ENCODE data around the gene NLRP10. TPM values are rescaled to one million over a fixed set of nuclear protein-coding genes. Genes with fewer than 3 reads are reported as not detected.

Gene NLRP10
- total RNA-seq, 2 experiments from 2014 or later, result not detected

DNA sequence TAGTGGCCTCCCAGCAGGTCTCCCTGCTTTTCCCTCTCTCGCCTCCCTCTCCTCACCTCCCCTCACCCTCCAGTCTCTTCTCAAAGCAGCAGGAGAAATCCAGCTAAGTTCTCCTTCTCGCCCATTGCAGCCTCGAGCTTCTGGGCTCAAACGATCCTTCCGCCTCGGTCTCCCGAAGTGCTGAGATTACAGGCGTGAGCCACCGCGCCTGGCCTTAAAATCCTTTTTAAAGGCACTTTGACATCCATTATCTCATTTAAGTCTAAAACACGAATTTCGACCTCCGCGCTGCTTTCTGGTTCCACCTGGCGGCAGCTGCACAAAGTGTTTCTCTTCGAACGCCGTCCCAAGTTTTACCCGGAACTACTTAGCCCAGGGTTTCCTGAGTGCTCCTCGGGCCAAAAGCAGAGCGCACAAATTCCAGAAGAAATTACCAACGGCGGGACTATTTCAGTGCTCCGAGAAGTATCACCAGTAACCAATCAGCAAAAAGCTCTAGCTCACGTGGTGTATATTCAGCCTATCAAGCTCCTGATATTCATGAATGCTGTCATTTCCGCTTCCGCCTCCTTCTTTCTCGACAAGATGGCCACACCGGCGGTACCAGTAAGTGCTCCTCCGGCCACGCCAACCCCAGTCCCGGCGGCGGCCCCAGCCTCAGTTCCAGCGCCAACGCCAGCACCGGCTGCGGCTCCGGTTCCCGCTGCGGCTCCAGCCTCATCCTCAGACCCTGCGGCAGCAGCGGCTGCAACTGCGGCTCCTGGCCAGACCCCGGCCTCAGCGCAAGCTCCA, 21.7 kb upstream of the NLRP10 start, which contains the start of gene EIF3F:
Gene EIF3F (plus strand): TSS at position 570 of the 792 bp plus-strand sequence. CDS start 16 bp downstream, at position 586.
- Histone ChIP-seq H3K4me1 (ENCODE audit: insufficient read depth, low read length, poor library complexity, severe bottlenecking) (peaks cover 27% of the 10 kb centered on the region), H2AFZ (ENCODE audit: low read length) (peak within 1 kb of the TSS; percentile 100), H3K9me2 (ENCODE audit: insufficient read depth, low read length) (no peaks in the 10 kb centered on the region), H3K27ac (ENCODE audit: low read depth, low read length, poor library complexity, severe bottlenecking) (peak within 1 kb of the TSS; percentile 57), H3K4me3 (ENCODE audit: low read depth, low read length, poor library complexity, severe bottlenecking) (peak within 1 kb of the TSS; percentile 96), H3K79me2 (ENCODE audit: insufficient read depth, low read depth, low read length) (peaks cover 41% of the 10 kb centered on the region), H3K4me2 (ENCODE audit: low read length) (peak within 1 kb of the TSS; percentile 98), H3K36me3 (ENCODE audit: insufficient read depth, low read length) (peaks cover 34% of the 10 kb centered on the region), H3K9me3 (ENCODE audit: low read length) (no peaks in the 10 kb centered on the region), H4K20me1 (ENCODE audit: insufficient read depth, low read length) (peaks cover 20% of the 10 kb centered on the region)
- intact Hi-C loops (cut with micrococcal nuclease; ENCODE audit: unreplicated experiment), result loop anchor here (1.0 to 5.0 kb wide), 2 partner anchors 95 to 895 kb away; no protein-coding TSS in a partner anchor
- ChIA-PET POLR2A (interaction anchor here (0.7 to 2.3 kb wide), 9 partner anchors 11 to 96 kb away, joined by 3 to 29 read pairs (median 5); no protein-coding TSS in a partner anchor), CTCF (ENCODE audit: unreplicated experiment) (interaction anchor here (0.5 to 2.1 kb wide), 5 partner anchors 74 to 1304 kb away, joined by 3 to 42 read pairs (median 3); partner anchors contain the start of gene MRPL17)
- DNase-seq (ENCODE audit: low spot score), result peak; percentile 99
- no peak for TF ChIP-seq EZH2phosphoT487 (IDR thresholded peaks at IDR 0.05; ENCODE audit: borderline replicate concordance, low read depth, low read length)
- TF ChIP-seq, protein P1, sequence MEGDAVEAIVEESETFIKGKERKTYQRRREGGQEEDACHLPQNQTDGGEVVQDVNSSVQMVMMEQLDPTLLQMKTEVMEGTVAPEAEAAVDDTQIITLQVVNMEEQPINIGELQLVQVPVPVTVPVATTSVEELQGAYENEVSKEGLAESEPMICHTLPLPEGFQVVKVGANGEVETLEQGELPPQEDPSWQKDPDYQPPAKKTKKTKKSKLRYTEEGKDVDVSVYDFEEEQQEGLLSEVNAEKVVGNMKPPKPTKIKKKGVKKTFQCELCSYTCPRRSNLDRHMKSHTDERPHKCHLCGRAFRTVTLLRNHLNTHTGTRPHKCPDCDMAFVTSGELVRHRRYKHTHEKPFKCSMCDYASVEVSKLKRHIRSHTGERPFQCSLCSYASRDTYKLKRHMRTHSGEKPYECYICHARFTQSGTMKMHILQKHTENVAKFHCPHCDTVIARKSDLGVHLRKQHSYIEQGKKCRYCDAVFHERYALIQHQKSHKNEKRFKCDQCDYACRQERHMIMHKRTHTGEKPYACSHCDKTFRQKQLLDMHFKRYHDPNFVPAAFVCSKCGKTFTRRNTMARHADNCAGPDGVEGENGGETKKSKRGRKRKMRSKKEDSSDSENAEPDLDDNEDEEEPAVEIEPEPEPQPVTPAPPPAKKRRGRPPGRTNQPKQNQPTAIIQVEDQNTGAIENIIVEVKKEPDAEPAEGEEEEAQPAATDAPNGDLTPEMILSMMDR (conservative IDR thresholded peaks at IDR 0.05; ENCODE audit: low read length), result peak; percentile 89
- BruUV-seq (replicated peaks), result no TSS peak

DNA sequence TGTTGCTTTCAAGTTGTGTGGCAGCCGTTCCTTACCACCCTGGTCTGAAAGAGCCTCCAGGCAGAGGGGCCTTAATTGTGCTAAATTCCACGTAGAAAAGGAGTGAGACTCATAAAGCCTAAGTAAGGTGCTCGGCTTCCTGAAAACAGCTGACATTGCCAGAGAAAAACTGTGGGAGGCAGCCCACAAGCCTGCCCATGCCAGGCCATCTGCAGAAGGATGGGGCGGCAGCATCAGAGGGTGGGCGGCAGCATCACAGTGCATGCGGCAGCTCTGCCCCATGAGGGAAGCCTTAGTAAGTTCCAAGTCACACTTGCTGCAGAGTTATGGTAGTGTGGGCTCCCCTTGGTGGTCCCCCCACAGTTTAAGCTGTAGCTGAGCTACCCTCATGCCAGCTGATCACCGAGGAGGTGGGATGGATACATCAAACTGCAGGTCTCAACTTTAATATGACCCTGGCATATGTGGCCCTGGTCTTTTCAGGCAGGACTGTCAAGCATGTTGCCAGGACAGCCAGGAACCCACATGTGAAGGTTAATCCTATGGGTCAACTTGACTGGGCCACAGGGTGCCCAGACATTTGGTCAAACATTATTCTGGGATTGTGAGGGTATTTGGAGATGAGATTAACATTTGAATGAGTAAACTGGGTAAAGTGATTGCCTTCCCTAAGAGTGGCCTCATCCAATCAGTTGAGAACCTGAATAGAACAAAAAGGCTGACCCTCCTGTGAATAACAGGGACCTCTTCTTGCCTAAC, 18.8 kb upstream of the NLRP10 start:
- CTCF ChIA-PET (ENCODE audit: unreplicated experiment), result interaction anchor here (0.6 kb wide), 1 partner anchor 631 kb away, joined by 3 read pairs; no protein-coding TSS in a partner anchor

More for the DNA sequence above, 18.8 kb upstream of the NLRP10 start:
- no peak overlapping the region for H3K27ac ChIP-seq (ENCODE audit: low read depth, low read length, poor library complexity, severe bottlenecking)
- H3K79me2 ChIP-seq (ENCODE audit: insufficient read depth, low read depth, low read length), result peaks cover 19% of the 10 kb centered on the region
- no peak overlapping the region for H2AFZ ChIP-seq (ENCODE audit: low read length)
- POLR2A ChIA-PET, result interaction anchor here (1.1 kb wide), 1 partner anchor 91 kb away, joined by 3 read pairs; no protein-coding TSS in a partner anchor
- peaks cover 14% of the 10 kb centered on the region for H4K20me1 ChIP-seq (ENCODE audit: insufficient read depth, low read length)
- no peak overlapping the region for H3K4me3 ChIP-seq (ENCODE audit: low read depth, low read length, poor library complexity, severe bottlenecking)
- H3K4me2 ChIP-seq (ENCODE audit: low read length), result no peak overlapping the region
- no peak for TF ChIP-seq EZH2phosphoT487 (IDR thresholded peaks at IDR 0.05; ENCODE audit: borderline replicate concordance, low read depth, low read length)
- TF ChIP-seq, protein P1 (conservative IDR thresholded peaks at IDR 0.05; ENCODE audit: low read length), result no peak
- no peaks in the 10 kb centered on the region for H3K9me2 ChIP-seq (ENCODE audit: insufficient read depth, low read length)
- no peak for DNase-seq (ENCODE audit: low spot score)
- no peaks in the 10 kb centered on the region for H3K9me3 ChIP-seq (ENCODE audit: low read length)
- no TSS peak for BruUV-seq (replicated peaks)
- H3K36me3 ChIP-seq (ENCODE audit: insufficient read depth, low read length), result peaks cover 9% of the 10 kb centered on the region
- H3K4me1 ChIP-seq (ENCODE audit: insufficient read depth, low read length, poor library complexity, severe bottlenecking), result peaks cover 23% of the 10 kb centered on the region
- intact Hi-C loops (cut with micrococcal nuclease; ENCODE audit: unreplicated experiment), result no loop called here
